ENCODE measurements around the gene C2orf72. TPM values are rescaled to one million over a fixed set of nuclear protein-coding genes. Genes with fewer than 3 reads are reported as not detected.

Gene C2orf72
- total RNA-seq, 4 donors from 2014 or later = 2.6 to 9.0 (median 5.8) TPM

- Histone ChIP-seq H3K36me3 (no peaks in the 10 kb centered on the region), H3K27me3 (peaks cover 31% of the 10 kb centered on the region), H3K4me1 (peaks cover 4% of the 10 kb centered on the region), H3K4me3 (no peak overlapping the region), H3K27ac (no peak overlapping the region), H3K9me3 (no peaks in the 10 kb centered on the region)
- no peak for DNase-seq (ENCODE audit: low spot score in 2 of 2)
- TF ChIP-seq POLR2AphosphoS5 (IDR thresholded peaks at IDR 0.05) (no peak), POLR2A (IDR thresholded peaks at IDR 0.05) (no peak), CTCF (IDR thresholded peaks at IDR 0.05) (no peak)
- WGBS = 80% methylated on average over 3 of the region's 3 CpGs
Observed at GRCh38 chr2:231012463-231012862, 24.9 kb upstream of the C2orf72 start.

GRCh38 chr2:231013820-231014219 lies 23.5 kb upstream of the C2orf72 start:
- Histone ChIP-seq H3K4me1 (peaks cover 4% of the 10 kb centered on the region), H3K4me3 (no peak overlapping the region), H3K27me3 (peaks cover 26% of the 10 kb centered on the region), H3K36me3 (no peaks in the 10 kb centered on the region), H3K27ac (no peak overlapping the region), H3K9me3 (no peaks in the 10 kb centered on the region)
- DNase-seq (ENCODE audit: low spot score in 2 of 2) = no peak
- WGBS = 46% methylated on average over 3 of the region's 3 CpGs
- TF ChIP-seq POLR2A (IDR thresholded peaks at IDR 0.05) = no peak
- TF ChIP-seq CTCF (IDR thresholded peaks at IDR 0.05) = no peak
- TF ChIP-seq EP300 (IDR thresholded peaks at IDR 0.05) = no peak
- TF ChIP-seq POLR2AphosphoS5 (IDR thresholded peaks at IDR 0.05) = no peak

- no peak for DNase-seq (ENCODE audit: low spot score in 2 of 2)
- TF ChIP-seq POLR2A (IDR thresholded peaks at IDR 0.05) = no peak
- TF ChIP-seq POLR2AphosphoS5 (IDR thresholded peaks at IDR 0.05) = no peak
- no peak for TF ChIP-seq EP300 (IDR thresholded peaks at IDR 0.05)
- no peak for TF ChIP-seq CTCF (IDR thresholded peaks at IDR 0.05)
- H3K9me3 ChIP-seq = no peaks in the 10 kb centered on the region
- H3K4me3 ChIP-seq = no peak overlapping the region
- no peaks in the 10 kb centered on the region for H3K36me3 ChIP-seq
- 77% methylated on average over 6 of the region's 7 CpGs for WGBS
- H3K4me1 ChIP-seq = peaks cover 4% of the 10 kb centered on the region
- no peak overlapping the region for H3K27ac ChIP-seq
- peaks cover 22% of the 10 kb centered on the region for H3K27me3 ChIP-seq
Observed at GRCh38 chr2:231015478-231015877, 21.8 kb upstream of the C2orf72 start.

- H3K27me3 ChIP-seq = peaks cover 22% of the 10 kb centered on the region
- peaks cover 4% of the 10 kb centered on the region for H3K4me1 ChIP-seq
- TF ChIP-seq POLR2A (IDR thresholded peaks at IDR 0.05) = no peak
- no peak for TF ChIP-seq POLR2AphosphoS5 (IDR thresholded peaks at IDR 0.05)
- no peak for TF ChIP-seq CTCF (IDR thresholded peaks at IDR 0.05)
- TF ChIP-seq EP300 (IDR thresholded peaks at IDR 0.05) = no peak
- DNase-seq (ENCODE audit: low spot score in 2 of 2) = no peak
- H3K9me3 ChIP-seq = no peaks in the 10 kb centered on the region
- H3K27ac ChIP-seq = no peak overlapping the region
- no peaks in the 10 kb centered on the region for H3K36me3 ChIP-seq
- WGBS = 91% methylated on average over 3 of the region's 3 CpGs
- no peak overlapping the region for H3K4me3 ChIP-seq
Observed at GRCh38 chr2:231015926-231016325, 21.4 kb upstream of the C2orf72 start.

- Histone ChIP-seq H3K4me1 (peaks cover 4% of the 10 kb centered on the region), H3K27ac (no peak overlapping the region), H3K36me3 (no peaks in the 10 kb centered on the region), H3K4me3 (no peak overlapping the region), H3K27me3 (peaks cover 15% of the 10 kb centered on the region), H3K9me3 (no peaks in the 10 kb centered on the region)
- 83% methylated on average over 6 of the region's 6 CpGs for WGBS
- no peak for DNase-seq (ENCODE audit: low spot score in 2 of 2)
- TF ChIP-seq POLR2A (IDR thresholded peaks at IDR 0.05) (no peak), EP300 (IDR thresholded peaks at IDR 0.05) (no peak), POLR2AphosphoS5 (IDR thresholded peaks at IDR 0.05) (no peak), CTCF (IDR thresholded peaks at IDR 0.05) (no peak)
Observed at GRCh38 chr2:231016566-231017230, 20.6 kb upstream of the C2orf72 start.

All from suprapubic skin (tissue), 4 donors.